ENCODE results near the gene JAM3. TPM values are rescaled to one million over a fixed set of nuclear protein-coding genes. Genes with fewer than 3 reads are reported as not detected.

Gene JAM3
- total and polyA plus RNA-seq, 2 of the 8 experiments (the other 6 are each of a cell fraction or from before 2014, with no cell fraction given), result 19.6 to 42.8 TPM

GRCh38 chr11:134181707-134182106 lies 112.8 kb downstream of the JAM3 start (continued):
- TF ChIP-seq, protein P1, sequence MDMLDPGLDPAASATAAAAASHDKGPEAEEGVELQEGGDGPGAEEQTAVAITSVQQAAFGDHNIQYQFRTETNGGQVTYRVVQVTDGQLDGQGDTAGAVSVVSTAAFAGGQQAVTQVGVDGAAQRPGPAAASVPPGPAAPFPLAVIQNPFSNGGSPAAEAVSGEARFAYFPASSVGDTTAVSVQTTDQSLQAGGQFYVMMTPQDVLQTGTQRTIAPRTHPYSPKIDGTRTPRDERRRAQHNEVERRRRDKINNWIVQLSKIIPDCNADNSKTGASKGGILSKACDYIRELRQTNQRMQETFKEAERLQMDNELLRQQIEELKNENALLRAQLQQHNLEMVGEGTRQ (IDR thresholded peaks at IDR 0.05; ENCODE audit: low read length), result no peak

Data from H1 (cell line).